HG03457 (cell line): ENCODE data around the gene FNDC10.

Experiments used
- ATAC-seq: cut with Tn5 transposase; IDR thresholded peaks from one replicate; pipeline ENCODE4 v1.9.1; 2021; ENCODE audit warnings: moderate number of reproducible peaks; ENCODE audit not compliant: unreplicated experiment

The FNDC10 gene

DNA sequence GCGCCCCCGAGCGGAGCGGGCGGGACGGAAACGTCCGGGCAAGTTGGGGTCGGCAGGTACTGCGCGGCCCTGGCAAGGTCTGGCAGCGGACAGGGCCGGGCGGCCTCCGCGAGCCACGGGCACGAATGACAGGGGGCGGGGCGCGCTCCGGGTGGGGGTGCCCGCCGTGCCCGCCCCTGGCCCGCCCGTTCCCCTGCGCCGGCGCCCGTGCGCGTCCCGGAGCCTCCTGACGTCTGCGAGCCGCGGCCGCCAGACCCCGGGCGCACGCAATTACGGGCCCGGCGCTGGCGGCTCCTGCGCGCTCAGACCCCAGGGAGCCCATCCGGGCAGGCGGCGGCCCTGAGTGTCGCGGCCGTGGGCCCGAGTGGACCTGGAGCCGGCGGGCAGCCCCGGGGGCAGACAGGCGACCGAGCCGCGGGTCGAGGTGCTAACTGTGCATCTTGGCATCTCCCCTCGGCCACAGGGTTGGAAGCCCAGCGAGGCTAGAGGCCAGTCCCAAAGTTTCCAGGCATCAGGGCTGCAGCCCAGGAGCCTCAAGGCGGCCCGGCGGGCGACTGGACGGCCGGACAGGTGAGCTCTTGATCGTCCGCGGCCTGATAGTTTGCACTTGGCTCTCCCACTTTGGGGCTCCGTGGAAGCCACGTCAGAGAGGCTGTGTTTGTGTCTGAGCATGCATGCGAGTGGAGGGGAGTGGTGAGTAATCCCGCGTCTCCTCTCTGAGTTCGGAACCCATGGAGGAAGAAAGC lies 16.3 kb upstream of the FNDC10 start:
- no peak for ATAC-seq

GRCh38 chr1:1615256-1616044 lies 15.5 kb upstream of the FNDC10 start, which contains the start of gene MIB2:
TSS of gene MIB2 (plus strand) at chr1:1615500. CDS start at chr1:1623453, 7,953 bp downstream.
- ATAC-seq: peak; percentile 65

DNA sequence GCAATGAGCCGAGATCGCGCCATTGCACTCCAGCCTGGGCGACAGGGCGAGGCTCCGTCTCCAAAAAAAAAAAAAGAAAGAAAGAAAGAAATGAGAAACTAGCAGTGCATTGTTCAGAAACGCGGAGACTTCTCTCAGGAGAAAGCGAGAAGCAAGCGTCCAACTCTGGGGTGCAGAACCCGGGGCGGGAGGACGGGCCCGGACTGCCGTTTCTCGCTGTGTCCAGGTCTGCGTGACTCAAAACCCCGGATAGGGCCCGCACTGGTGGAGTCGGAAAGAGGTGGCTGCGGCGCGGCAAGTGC lies 15.0 kb upstream of the FNDC10 start:
- no peak for ATAC-seq

- no peak for ATAC-seq
These were observed 14.4 kb upstream of the FNDC10 start for GRCh38 chr1:1614204-1614953.

GRCh38 chr1:1613509-1614082 lies 13.7 kb upstream of the FNDC10 start:
- no peak for ATAC-seq

DNA sequence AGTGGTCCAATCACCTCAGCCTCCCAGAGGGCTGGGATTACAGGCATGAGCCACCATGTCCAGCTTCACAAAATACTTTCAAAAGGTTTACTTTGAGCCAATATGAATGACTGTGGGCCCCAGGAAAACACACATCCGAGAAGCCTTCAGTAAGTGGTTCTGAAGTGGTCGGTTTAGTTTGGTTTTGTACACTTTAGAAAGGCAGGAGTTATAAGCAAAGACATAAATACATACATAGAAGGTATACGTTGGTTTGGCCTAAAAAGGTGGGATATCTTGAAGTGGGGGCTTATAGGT lies 12.1 kb upstream of the FNDC10 start:
- no peak for ATAC-seq

DNA sequence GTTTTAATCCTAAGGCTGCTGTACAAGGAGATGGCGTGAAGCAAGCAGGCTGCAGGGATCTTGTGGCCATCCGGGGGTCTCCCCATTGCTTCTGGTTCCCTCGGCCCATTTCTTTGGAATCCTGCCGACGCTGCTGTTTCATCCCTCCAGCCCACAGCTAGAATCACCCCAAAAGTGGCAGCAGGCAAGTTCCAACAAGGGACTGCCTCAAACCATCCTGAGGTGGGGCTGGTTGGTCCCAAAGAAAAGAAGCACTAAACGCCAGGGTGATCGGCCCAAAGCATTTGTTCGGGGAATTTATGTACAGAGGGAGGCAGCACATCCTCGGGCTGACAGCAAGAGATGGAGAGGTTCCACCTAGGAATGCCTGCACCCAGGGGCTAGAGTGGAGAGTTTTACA lies 10.9 kb upstream of the FNDC10 start:
- ATAC-seq: no peak

GRCh38 chr1:1609822-1610485 lies 10.0 kb upstream of the FNDC10 start:
- ATAC-seq: no peak

- no peak for ATAC-seq
These were observed 6.3 kb upstream of the FNDC10 start for GRCh38 chr1:1606232-1606631.

- no peak for ATAC-seq
These were observed 5.8 kb upstream of the FNDC10 start for GRCh38 chr1:1605724-1606123.

- ATAC-seq: no peak
These were observed 5.2 kb upstream of the FNDC10 start for GRCh38 chr1:1605034-1605591.

DNA sequence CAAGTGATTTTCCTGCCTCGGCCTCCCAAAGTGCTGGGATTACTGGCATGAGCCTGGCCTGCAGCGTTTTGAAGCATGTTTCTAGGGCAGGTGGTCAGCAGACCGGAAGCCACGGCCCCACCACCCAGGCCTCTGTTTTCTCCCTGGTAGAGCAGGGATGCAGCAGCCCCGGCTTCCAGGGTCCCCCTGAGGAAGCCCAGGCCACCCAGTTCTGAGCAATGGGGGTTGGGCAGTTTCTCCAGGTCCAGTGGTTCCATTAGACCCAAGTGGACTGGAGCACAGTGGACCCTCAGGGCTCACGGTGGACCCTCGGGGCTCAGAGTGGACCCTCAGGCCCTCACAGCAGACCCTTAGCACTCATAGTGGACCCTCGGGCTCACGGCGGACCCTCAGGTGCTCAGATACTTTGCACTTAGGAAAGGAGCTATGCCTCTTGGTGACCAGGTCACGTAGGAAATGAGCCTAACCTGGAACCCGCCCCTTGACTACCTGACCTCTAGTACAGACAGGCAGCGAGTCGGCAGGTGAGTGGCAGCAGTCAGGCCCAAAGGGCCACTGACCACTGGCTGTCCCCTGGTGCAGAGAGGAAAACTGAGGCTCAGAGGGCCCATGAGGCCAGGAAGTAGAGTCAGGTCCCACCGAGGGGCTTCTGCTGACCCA lies 4.6 kb upstream of the FNDC10 start:
- ATAC-seq: no peak

DNA sequence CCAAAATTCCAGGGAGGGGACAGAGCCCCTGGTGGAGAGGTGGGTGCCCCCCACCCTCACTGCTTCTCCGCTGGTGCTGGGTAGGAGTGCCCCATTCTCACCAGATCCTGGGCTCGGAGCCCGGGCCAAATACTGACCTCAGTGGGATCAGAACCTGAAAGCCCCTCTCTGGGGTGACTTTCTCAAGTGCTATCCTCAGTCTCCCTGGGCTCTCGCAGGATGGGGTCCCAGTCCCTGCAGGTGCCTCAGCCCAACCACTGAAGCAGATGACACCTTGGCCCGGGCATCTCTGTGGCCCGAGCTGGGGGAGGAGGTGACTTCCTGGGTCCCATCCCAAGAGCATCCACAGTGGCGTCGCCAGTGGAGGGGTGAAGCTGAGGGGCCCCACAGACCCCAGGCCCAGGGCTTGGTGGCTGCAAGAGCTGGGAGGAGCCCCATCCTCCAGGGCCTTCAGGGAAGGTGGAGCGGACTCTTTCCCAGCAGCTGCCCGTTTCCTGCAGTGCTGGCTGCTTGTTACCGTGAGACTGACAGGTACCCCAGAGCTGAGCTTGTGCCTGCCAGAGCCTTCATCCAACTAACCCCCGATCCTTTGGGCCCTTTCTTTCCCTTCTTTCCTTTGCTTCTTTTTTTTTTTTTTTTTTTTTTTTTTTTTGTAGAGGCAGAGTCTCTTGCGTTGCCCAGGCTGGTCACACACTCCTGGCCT lies 3.9 kb upstream of the FNDC10 start:
- ATAC-seq: no peak

GRCh38 chr1:1602968-1603506 lies 3.1 kb upstream of the FNDC10 start:
- no peak for ATAC-seq

DNA sequence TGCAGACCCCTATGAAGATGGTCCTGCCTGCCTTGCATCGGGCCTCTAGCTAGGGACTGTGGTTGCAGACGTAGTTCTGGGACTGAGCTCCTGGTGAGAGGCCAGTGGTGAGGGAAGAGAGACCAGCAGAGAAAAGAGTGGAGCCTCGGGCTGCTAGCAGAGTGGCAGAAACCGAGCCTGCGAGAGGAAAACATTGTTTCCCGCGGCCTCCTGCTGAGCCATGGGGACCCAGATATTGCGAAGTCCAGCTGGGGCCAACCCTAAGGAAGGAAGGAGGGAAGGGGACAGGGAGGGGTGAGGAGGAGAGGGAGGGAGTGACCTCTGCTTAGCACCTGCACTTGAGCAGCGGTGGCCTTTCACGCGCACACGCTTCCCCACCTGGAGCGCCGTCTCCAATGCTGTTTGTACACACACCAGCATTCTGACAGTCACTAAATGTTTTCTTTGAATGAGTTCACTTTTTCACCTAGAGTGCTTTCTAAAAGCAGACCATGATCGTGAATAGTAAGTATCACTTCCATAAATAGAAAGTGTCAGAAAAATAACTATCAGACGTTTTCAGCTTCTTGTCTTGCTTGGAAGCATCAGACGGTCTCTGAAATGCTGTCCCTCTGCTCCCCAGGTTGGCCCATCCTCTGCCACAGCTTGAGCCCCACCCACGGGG lies 2.5 kb upstream of the FNDC10 start:
- no peak for ATAC-seq

DNA sequence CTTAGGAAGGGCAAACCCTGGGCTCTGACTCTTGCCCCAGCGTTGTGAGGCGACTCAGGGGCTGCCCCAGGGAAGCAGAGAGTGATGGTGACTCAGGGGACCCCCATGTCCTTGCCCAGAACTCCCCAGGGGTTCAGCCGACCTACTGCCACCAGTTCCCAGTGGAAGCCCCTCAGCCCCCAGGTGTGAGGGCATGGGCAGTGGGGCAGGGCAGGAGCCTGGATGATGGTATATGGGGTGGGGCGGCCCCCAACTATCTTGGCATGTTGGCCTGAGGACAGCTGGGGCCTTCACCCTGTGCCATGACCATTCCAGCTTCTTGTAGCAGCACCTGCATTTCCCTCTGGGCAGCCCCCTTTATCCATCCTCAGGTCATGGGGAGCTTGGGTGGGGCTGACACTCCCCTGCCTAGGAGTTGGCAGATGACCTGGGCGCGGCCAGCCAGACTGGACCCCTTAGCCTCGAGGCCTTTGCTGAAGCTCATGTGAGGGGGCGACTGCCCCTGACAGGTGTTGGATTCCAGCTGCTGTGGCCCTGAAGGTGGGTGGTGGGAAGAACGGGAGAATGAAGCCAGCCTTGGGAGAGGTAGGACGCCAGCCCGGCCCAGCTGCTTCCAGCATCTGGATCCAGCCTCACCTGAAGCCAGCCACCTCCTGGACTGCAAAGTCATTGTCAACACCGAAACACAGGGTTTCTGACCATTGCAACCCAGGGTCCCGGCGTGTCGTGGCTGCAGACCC lies 1.8 kb upstream of the FNDC10 start:
- no peak for ATAC-seq

DNA sequence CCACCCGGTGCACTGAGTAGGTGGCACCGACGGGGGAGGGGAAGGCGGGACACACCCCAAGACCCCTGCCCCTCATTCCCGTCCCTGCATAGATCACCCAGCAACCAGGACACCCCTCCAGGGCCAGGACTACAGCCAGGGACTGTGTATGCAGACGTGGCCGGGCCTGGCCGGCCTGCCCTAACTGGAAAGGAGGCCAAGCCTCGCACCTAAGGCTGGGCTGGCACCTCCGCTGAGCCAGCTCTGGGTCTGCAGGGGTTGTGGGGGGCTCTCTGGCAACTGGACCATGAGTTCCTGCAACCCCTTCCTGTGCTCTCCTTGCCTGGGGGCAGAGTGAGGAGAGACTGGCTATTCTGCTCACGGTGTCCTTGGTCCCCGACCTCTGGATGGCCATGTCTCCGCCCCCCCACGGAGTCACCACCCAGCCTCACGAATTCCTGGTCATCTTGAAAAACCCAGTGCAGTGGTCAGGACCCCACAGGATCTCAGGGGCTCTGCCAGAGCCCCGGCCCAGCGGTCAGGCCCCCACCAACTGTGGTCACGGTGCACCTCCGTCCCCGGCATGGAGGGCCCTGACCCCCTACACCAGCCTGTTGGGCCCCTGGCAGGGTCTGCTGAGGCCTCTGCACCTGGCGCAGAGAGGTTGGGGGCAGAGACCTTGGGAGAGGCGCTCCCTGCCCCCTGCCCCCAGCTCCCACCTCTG lies 1.1 kb upstream of the FNDC10 start:
- ATAC-seq: no peak
